ENCODE data around the gene RAB43. TPM values are rescaled to one million over a fixed set of nuclear protein-coding genes. Genes with fewer than 3 reads are reported as not detected.

Gene RAB43
- 10.7 and 33.1 TPM in 2 replicates for total RNA-seq

DNA sequence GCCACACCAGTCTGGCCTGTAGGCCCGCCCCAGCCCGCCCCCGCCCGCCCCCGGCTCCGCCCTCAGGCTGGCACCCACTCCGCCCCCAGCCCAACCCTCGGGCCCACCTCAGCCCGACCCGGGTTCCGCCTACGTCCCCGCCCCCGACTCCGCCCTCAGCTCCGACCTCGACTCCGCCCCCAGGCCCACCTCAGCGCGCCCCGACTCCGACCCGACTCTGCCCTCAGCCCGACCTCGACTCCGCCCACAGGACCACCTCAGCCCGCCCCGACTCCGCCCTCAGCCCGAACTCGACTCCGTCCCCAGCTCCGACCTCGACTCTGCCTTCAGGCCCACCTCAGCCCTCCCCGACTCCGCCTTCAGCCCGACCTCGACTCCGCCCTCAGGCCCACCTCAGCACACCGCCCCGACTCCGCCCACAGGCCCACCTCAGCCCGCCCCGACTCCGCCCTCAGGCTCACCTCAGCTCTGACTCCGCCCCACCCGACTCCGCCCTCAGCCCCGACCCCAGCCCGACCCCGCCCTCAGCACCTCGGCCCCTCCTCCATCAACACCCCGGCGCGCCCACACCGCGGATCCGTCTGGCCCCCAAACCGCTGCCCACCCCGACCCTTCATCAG is at the start of gene RAB43:
RAB43 (minus strand) TSS at position 13 of the 620 bp plus-strand sequence. CDS start 315 bp downstream, outside the sequence.

DNA sequence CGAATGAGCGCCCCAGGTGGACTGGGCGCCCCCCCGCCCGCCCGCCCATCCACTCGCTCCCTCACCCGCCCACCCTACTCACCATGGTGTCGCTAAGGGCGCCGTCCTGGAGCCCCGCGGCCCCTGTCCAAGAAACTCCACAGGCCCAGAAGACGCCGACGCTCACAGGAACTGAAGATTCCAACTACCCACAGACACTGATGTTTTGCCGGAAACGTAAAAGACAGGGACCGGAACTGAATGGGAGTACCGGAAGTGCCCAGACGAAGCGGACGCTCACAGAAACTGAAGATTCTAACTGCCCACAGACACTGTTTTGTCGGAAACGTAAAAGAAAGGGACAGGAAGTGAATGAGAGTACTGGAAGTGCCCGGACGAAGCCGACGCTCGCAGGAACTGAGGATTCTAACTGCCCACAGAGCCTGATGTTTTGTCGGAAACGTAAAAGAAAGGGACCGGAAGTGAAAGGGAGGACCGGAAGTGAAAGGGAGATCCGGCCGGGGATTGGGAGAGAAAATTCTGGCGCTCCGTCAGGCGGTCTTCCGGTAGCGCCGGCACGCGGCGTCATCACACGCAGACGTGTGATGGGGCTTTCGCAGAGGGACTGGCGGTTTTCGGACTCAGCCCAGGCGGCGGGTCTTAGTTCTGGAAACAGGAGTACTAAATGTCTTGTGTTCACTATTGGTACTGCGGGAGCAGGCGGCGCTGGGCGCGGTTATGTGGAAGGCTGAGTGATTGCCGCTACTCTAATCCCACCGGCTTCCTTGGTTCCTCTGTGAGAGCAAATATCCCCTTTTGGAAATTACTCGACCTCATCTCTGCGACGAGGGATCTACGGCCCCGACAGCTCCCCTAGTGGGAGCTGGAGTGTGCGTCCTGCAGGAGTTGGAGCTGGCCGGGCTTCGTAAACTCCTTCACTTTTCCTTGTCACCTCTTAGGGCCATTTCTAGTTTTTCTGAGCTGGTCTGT is 39.6 kb upstream of the RAB43 start, which contains the start of gene ISY1:
ISY1 (minus strand) TSS at position 173 of the 969 bp plus-strand sequence; CDS start at position 85, 88 bp downstream.

DNA sequence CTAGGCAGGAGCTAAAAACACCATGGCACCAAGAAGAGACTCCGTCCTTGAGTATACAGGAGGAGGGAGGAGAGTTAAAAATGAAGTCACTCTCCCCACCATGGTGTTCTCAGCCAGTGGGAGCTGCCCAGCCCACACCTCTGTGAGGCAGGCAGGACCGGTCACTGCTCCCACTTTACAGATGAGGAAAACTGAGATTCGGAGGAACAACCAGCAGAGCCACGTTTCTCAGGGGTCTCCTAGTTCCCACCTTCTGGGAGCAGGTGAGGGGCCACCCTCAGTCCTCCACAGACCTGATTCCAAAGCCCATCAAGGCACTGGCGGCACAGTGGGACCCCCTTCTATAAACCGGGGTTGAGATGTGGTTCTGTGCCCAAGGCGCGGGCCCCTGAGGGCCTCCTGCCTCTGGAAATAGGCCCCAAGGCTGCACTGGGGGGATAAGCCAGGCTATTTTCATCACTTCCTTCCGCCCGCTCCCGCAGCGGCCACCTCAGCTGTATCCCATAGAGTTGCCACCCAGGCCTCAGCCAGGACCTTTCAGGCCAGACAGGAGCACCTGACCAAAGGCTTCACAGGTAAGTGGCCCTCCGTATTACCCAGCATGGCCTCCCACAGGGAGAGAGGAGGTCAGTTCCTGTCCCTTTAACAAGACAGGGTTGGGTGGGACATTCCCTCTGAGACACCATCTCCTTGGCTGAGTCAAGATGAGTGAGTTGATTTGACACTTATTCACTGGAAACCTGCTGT is 61.2 kb downstream of the RAB43 start, which contains the start of gene GP9:
GP9 (plus strand) TSS at position 504 of the 747 bp plus-strand sequence. CDS start 961 bp downstream, outside the sequence.

Other genes with a start within 250 kb of the RAB43 start
- gene ACAD9, start 242.2 kb downstream of the RAB43 start, total RNA-seq, result 34.4 and 41.1 TPM in 2 replicates
- gene CFAP92, start 127.7 kb downstream of the RAB43 start, total RNA-seq, result under 0.01 and 0.05 TPM in 2 replicates
- gene EFCC1, start 120.5 kb downstream of the RAB43 start, total RNA-seq, result not detected in 2 replicates
- gene GP9, start 61.0 kb downstream of the RAB43 start, total RNA-seq, result not detected in 2 replicates
- gene ISY1, start 39.3 kb upstream of the RAB43 start, total RNA-seq, result 21.4 and 22.9 TPM in 2 replicates
- gene CNBP, start 62.1 kb upstream of the RAB43 start, total RNA-seq, result 187 and 233 TPM in 2 replicates
- 412 and 487 TPM in 2 replicates for gene COPG1, start 127.8 kb upstream of the RAB43 start, total RNA-seq
- 9.8 and 18.5 TPM in 2 replicates for gene HMCES, start 157.1 kb upstream of the RAB43 start, total RNA-seq

All from smooth muscle cell of the umbilical artery (primary cell).